IMR-90 (cell line): ENCODE measurements around the gene ZCCHC7. TPM values are rescaled to one million over a fixed set of nuclear protein-coding genes. Genes with fewer than 3 reads are reported as not detected.

Experiments used
- ATAC-seq: fragments of 200-7000 bp; cut with Tn5 transposase; 2 replicates; pipeline ENCODE4 v1.9.1; 2020; ENCODE audit warnings: low read depth, mild to moderate bottlenecking, moderate library complexity
- BruUV-seq: library from RNA; stranded (reverse); fragments of 400-500 nt; replicated peaks from 2 replicates; lab custom pipeline; 2021; lab: Mats Ljungman, UMichigan
- CTCF ChIA-PET: fragments of 300-600 bp; formaldehyde crosslinking; extraction: SDS; loops from one replicate; lab custom pipeline; 2021; ENCODE audit warnings: antibody characterized with exemption; lab: Yijun Ruan, JAX
- POLR2A ChIA-PET: fragments of 300-600 bp; sonication (Branson Sonifier 250); formaldehyde crosslinking; loops from one replicate; lab custom pipeline; 2022; ENCODE audit warnings: antibody characterized with exemption; ENCODE audit not compliant: unreplicated experiment; lab: Charles Lee
- DNase-seq: peaks from one replicate; pipeline ENCODE4 v3.0.0; 2013
- H2AFZ ChIP-seq: replicated peaks from 2 replicates; pipeline ENCODE3; 2013; ENCODE audit warnings: low read length, mild to moderate bottlenecking; ENCODE audit not compliant: poor library complexity
- H2AK5ac ChIP-seq: 2 replicates; pipeline ENCODE4 v1.6.1; 2013; ENCODE audit warnings: low read depth, low read length, inconsistent platforms
- H2AK9ac ChIP-seq: replicated peaks from 2 replicates; pipeline ENCODE3; 2013; ENCODE audit warnings: mild to moderate bottlenecking, low read depth, low read length, moderate library complexity; ENCODE audit not compliant: poor library complexity
- H2BK120ac ChIP-seq: 2 replicates; pipeline ENCODE4 v1.6.1; 2013; ENCODE audit warnings: low read depth, low read length, inconsistent platforms
- H2BK15ac ChIP-seq: 3 replicates; pipeline ENCODE4 v1.6.1; 2013; ENCODE audit warnings: low read depth, low read length, inconsistent platforms
- H2BK20ac ChIP-seq: 2 replicates; pipeline ENCODE4 v1.6.1; 2013; ENCODE audit warnings: low read depth, mild to moderate bottlenecking, inconsistent platforms, low read length, moderate library complexity
- H2BK5ac ChIP-seq: 2 replicates; pipeline ENCODE4 v1.6.1; 2013; ENCODE audit warnings: mild to moderate bottlenecking, low read depth, low read length, inconsistent platforms; ENCODE audit not compliant: poor library complexity, severe bottlenecking
- H3K14ac ChIP-seq: replicated peaks from 2 replicates; pipeline ENCODE4 v1.6.1; 2013; ENCODE audit warnings: low read depth, low read length, inconsistent platforms
- H3K18ac ChIP-seq: 2 replicates; pipeline ENCODE4 v1.6.1; 2013; ENCODE audit warnings: low read depth, low read length, control low read depth
- H3K23ac ChIP-seq: 2 replicates; pipeline ENCODE4 v1.6.1; 2013; ENCODE audit warnings: low read depth, low read length, inconsistent platforms
- H3K27ac ChIP-seq: 2 replicates; pipeline ENCODE4 v1.5.1; 2013; ENCODE audit warnings: mild to moderate bottlenecking, control low read depth, low read length; ENCODE audit not compliant: insufficient read depth
- H3K27me3 ChIP-seq: 2 replicates; pipeline ENCODE4 v1.6.1; 2013; ENCODE audit warnings: low read length; ENCODE audit not compliant: control insufficient read depth, insufficient read depth
- H3K36me3 ChIP-seq: 2 replicates; pipeline ENCODE4 v1.6.1; 2013; ENCODE audit warnings: low read length, mixed read lengths; ENCODE audit not compliant: control insufficient read depth, insufficient read depth
- H3K4ac ChIP-seq: 2 replicates; pipeline ENCODE4 v1.6.1; 2013; ENCODE audit warnings: low read depth, low read length, inconsistent platforms
- H3K4me1 ChIP-seq: 2 replicates; pipeline ENCODE4 v1.6.1; 2013; ENCODE audit warnings: low read length, mixed read lengths; ENCODE audit not compliant: control insufficient read depth, insufficient read depth
- H3K4me2 ChIP-seq: 2 replicates; pipeline ENCODE4 v1.6.1; 2013; ENCODE audit warnings: low read depth, mild to moderate bottlenecking, control low read depth, low read length, moderate library complexity
- H3K4me3 ChIP-seq: 2 replicates; pipeline ENCODE4 v1.5.1; 2013; ENCODE audit warnings: low read depth, mild to moderate bottlenecking, control low read depth, low read length, moderate library complexity; ENCODE audit not compliant: insufficient read depth
- H3K56ac ChIP-seq: 2 replicates; pipeline ENCODE4 v1.6.1; 2013; ENCODE audit warnings: low read length, inconsistent platforms; ENCODE audit not compliant: insufficient read depth; ENCODE audit errors: extremely low read depth
- H3K79me1 ChIP-seq, 2 experiments: 2 replicates each; pipeline ENCODE4 v1.6.1; 2013; ENCODE audit warnings: low read length in 2 of 2, inconsistent platforms in 1 of 2, low read depth in 1 of 2
- H3K9ac ChIP-seq: 2 replicates; pipeline ENCODE4 v1.6.1; 2013; ENCODE audit warnings: low read depth, low read length, control low read depth
- H3K9me1 ChIP-seq: 2 replicates; pipeline ENCODE4 v1.6.1; 2013; ENCODE audit warnings: low read length, inconsistent platforms; ENCODE audit not compliant: insufficient read depth
- H3K9me3 ChIP-seq: 2 replicates; pipeline ENCODE4 v1.6.1; 2013; ENCODE audit warnings: low read length; ENCODE audit not compliant: control insufficient read depth, insufficient read depth
- H4K20me1 ChIP-seq: 2 replicates; pipeline ENCODE4 v1.6.1; 2013; ENCODE audit warnings: low read length, inconsistent platforms; ENCODE audit not compliant: insufficient read depth
- H4K5ac ChIP-seq: 2 replicates; pipeline ENCODE4 v1.6.1; 2013; ENCODE audit warnings: mild to moderate bottlenecking, low read depth, low read length, control low read depth
- H4K8ac ChIP-seq, 2 experiments: 2 replicates each; pipeline ENCODE4 v1.6.1; 2013; ENCODE audit warnings: low read depth in 2 of 2, low read length in 2 of 2, control low read depth in 1 of 2, inconsistent platforms in 1 of 2
- H4K91ac ChIP-seq: 2 replicates; pipeline ENCODE4 v1.6.1; 2013; ENCODE audit warnings: low read depth, low read length, inconsistent platforms; ENCODE audit not compliant: insufficient read depth
- BHLHE40 ChIP-seq: fragments of 150-350 bp; IDR thresholded peaks from 2 replicates; pipeline ENCODE4 v1.6.1; 2016; ENCODE audit warnings: mild to moderate bottlenecking, low read depth, low read length
- CEBPB ChIP-seq: IDR thresholded peaks from 2 replicates; pipeline ENCODE4 v1.6.1; 2012; ENCODE audit warnings: low read depth, low read length, improper control_type of control experiment
- CHD1 ChIP-seq: IDR thresholded peaks from 2 replicates; pipeline ENCODE4 v1.6.1; 2012; ENCODE audit warnings: low read depth, low read length, improper control_type of control experiment
- CTCF ChIP-seq: conservative IDR thresholded peaks from 2 replicates; pipeline ENCODE4 v1.5.1; 2012; ENCODE audit warnings: mild to moderate bottlenecking, low read depth, low read length, improper control_type of control experiment
- ELK1 ChIP-seq: fragments of 150-350 bp; IDR thresholded peaks from 2 replicates; pipeline ENCODE4 v1.6.1; 2016; ENCODE audit warnings: low read depth, mild to moderate bottlenecking, low read length, moderate library complexity, borderline replicate concordance
- FOS ChIP-seq: fragments of 150-350 bp; IDR thresholded peaks from 2 replicates; pipeline ENCODE4 v1.6.1; 2016; ENCODE audit warnings: low read depth, low read length
- MAFK ChIP-seq: IDR thresholded peaks from 2 replicates; pipeline ENCODE4 v1.6.1; 2012; ENCODE audit warnings: low read depth, low read length, improper control_type of control experiment
- MAZ ChIP-seq: IDR thresholded peaks from 2 replicates; pipeline ENCODE4 v1.6.1; 2012; ENCODE audit warnings: low read depth, mild to moderate bottlenecking, low read length, improper control_type of control experiment, moderate library complexity, borderline replicate concordance
- MXI1 ChIP-seq: IDR thresholded peaks from 2 replicates; pipeline ENCODE4 v1.6.1; 2012; ENCODE audit warnings: low read depth, mild to moderate bottlenecking, low read length, moderate library complexity, borderline replicate concordance
- NFE2L2 ChIP-seq: fragments of 150-350 bp; IDR thresholded peaks from 2 replicates; pipeline ENCODE4 v1.6.1; 2016; ENCODE audit warnings: low read depth, mild to moderate bottlenecking, low read length
- POLR2A ChIP-seq: IDR thresholded peaks from 2 replicates; pipeline ENCODE4 v1.6.1; 2012; ENCODE audit warnings: mild to moderate bottlenecking, low read depth, low read length
- RAD21 ChIP-seq: IDR thresholded peaks from 2 replicates; pipeline ENCODE4 v1.6.1; 2012; ENCODE audit warnings: low read length, improper control_type of control experiment
- RFX5 ChIP-seq: IDR thresholded peaks from 2 replicates; pipeline ENCODE4 v1.8.0; 2012; ENCODE audit warnings: low read depth, mild to moderate bottlenecking, low read length, moderate library complexity
- WGBS, 2 experiments: methylation state at CpG; one replicate each; pipeline versions ENCODE4 v1.1.5 to v1.1.7; 2013; ENCODE audit warnings: missing lambda C conversion rate in 2 of 2; ENCODE audit not compliant: insufficient read length in 1 of 2; ENCODE audit errors: extremely low coverage in 2 of 2; 5-methylcytosine and 5-hydroxymethylcytosine counted together
- dilution Hi-C: fragments of 300-500 bp; cut with HindIII; formaldehyde crosslinking; loops from one replicate; pipeline ENCODE4 v1.14.3; 2018; ENCODE audit warnings: low sequenced_read_pairs; ENCODE audit not compliant: unreplicated experiment
- in situ Hi-C: fragments of 300-500 bp; cut with MboI; formaldehyde crosslinking; loops from 3 replicates; pipeline ENCODE4 v1.14.3; 2019; ENCODE audit warnings: low sequenced_read_pairs, inconsistent platforms, mixed read lengths
- intact Hi-C: fragments of 100-400 bp; cut with micrococcal nuclease; formaldehyde crosslinking; loops from 2 replicates; pipeline ENCODE4 v1.10.0; 2022
- polyA plus RNA-seq, 3 experiments: library from polyadenylated mRNA; depleted of rRNA; stranded (reverse); fragments of >200 nt; gene quantifications; 2 replicates each; pipeline ENCODE4 v1.2.3, GENCODE V29; 2012; ENCODE audit warnings: low replicate concordance in 1 of 3
- total RNA-seq: library from RNA; depleted of rRNA; stranded (reverse); fragments of >200 nt; gene quantifications from 2 replicates; pipeline ENCODE4 v1.2.3, GENCODE V29; 2012

The ZCCHC7 gene
- total and polyA plus RNA-seq, 2 of the 4 experiments (the other 2 are of a cell fraction) = 13.6 to 28.7 TPM

DNA sequence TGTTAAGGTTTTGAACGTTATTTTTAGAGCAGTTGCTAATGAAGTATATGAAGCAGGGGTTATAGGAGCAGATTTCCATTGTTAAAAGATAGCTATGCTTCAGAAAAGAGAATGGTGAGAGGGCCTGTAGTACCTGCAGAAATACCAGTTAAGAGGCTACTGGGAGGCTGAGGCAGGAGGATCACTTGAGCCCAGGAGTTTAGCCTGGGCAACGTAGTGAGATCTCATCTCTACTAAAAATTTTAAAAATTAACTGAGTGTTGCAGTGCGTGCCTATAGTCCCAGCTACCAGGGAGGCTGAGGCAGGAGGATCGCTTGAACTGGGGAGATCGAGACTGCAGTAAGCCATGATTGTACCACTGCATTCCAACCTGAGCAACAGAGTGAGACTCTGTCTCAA, 148.8 kb downstream of the ZCCHC7 start:
- in situ Hi-C loops (loop anchor here (25.0 kb wide), 1 partner anchor 407 kb away; no protein-coding TSS in a partner anchor), dilution Hi-C loops (no loop called here), intact Hi-C loops (no loop called here)
- Histone ChIP-seq H2BK120ac (no peak overlapping the region), H3K27me3 (no peaks in the 10 kb centered on the region), H3K9ac (no peak overlapping the region), H3K23ac (no peak overlapping the region), H2AK9ac (no peak overlapping the region), H3K4me3 (no peak overlapping the region), H4K8ac (no peak overlapping the region), H3K14ac (no peak overlapping the region), H3K9me1 (no peaks in the 10 kb centered on the region), H3K79me1 (peaks cover 0 to 12% of the 10 kb centered on the region in 2 experiments; a peak in 3 of 4 replicates), H3K9me3 (no peaks in the 10 kb centered on the region), H2AK5ac (no peak overlapping the region), H2BK15ac (no peak overlapping the region), H2AFZ (no peak overlapping the region), H4K5ac (no peak overlapping the region), H3K18ac (no peak overlapping the region), H3K27ac (no peak overlapping the region), H3K36me3 (no peaks in the 10 kb centered on the region), H3K4me1 (no peaks in the 10 kb centered on the region), H3K4me2 (no peak overlapping the region), H3K56ac (no peak overlapping the region), H2BK5ac (no peak overlapping the region), H3K4ac (no peak overlapping the region), H2BK20ac (no peak overlapping the region), H4K91ac (no peak overlapping the region), H4K20me1 (no peaks in the 10 kb centered on the region)
- ChIA-PET POLR2A (interaction anchor here (0.7 kb wide), 1 partner anchor 223 kb away, joined by 3 read pairs; no protein-coding TSS in a partner anchor), CTCF (no interaction called here)
- BruUV-seq = no TSS peak
- TF ChIP-seq POLR2A (no peak), MAFK (no peak), FOS (no peak), NFE2L2 (no peak), ELK1 (no peak), BHLHE40 (no peak), CTCF (no peak), RAD21 (no peak), CHD1 (no peak), RFX5 (no peak), CEBPB (no peak), MAZ (no peak), MXI1 (no peak)
- ATAC-seq (no peak), DNase-seq (no peak)
- WGBS, 2 experiments = 100% methylated on average over 1 of the region's 5 CpGs; no CpG with 5 or more reads in 1 of the 2 experiments
